A549 treated with CpdA at 1 μM for 4 hours (cell line): ENCODE data around the gene ACE. TPM values are rescaled to one million over a fixed set of nuclear protein-coding genes. Genes with fewer than 3 reads are reported as not detected.

Source experiments
- total RNA-seq: library from RNA; stranded (reverse); fragments of 200-300 nt; extraction: Qiagen RNA extraction; gene quantifications from 5 replicates; pipeline ENCODE4 v1.2.3, GENCODE V29; 2022; ENCODE audit warnings: low read depth

Gene ACE
- 0.36 to 0.72 TPM (median 0.55 TPM) in 5 replicates for total RNA-seq

DNA sequence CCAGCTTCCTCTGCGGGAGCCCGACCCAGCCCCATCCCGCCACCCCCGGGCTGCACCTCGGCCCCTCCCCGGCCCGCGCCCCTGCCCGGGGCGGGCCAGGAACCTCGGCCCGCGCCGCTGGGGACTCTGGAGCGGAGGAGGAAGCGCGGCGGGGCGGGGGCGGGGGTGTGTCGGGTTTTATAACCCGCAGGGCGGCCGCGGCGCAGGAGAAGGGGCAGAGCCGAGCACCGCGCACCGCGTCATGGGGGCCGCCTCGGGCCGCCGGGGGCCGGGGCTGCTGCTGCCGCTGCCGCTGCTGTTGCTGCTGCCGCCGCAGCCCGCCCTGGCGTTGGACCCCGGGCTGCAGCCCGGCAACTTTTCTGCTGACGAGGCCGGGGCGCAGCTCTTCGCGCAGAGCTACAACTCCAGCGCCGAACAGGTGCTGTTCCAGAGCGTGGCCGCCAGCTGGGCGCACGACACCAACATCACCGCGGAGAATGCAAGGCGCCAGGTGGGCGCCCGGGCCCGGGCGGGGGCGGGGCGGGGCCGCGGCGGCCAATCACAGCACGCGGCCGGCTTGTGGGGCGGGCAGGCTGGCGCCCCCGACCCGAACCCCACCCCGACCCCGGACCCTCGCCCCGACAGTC is at the start of gene ACE:
TSS of gene ACE (plus strand) at position 208 of the 626 bp plus-strand sequence. CDS start at position 242, 34 bp downstream.

DNA sequence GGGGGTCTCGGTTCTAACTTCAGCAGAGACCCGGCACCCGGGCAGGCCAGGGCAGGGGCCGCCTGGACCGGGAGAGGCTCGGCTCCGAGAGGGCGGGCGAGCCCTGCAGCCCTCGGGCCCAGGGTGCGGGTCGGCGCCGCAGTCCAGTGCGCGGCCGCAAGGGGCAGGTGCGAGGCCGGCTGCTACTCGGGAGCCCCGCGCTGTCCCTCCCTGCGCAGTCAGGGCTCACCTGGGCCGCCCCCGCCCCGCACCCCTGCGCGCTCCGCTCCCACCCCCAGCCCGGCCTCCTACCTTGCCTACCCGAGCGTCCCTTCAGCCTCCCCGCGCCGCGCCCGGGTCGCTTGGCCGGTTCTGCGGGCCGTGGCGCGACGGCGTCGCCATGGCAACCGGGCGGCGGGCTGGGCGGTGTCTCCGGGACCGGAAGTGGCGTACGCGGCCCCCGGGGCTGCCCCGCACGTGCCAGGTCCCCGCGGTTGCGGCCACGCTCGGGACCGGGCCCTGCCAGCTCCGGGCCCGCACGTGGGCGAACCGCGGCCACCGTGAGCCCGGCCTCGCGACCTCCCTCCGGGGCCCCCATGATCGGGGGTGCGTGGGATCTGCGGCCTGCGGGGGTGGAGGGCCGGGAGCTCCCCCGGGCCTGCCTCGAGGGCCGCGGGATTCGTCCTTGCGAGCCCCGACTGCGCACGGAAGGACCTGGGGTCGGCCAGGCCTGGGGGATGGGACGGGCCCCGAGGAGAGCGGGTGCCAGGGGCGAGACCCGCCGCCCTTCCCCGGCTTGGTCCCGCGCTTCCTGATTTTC is 30.7 kb upstream of the ACE start, which contains the start of gene CYB561:
TSS of gene CYB561 (minus strand) at position 353 of the 799 bp plus-strand sequence. CDS start 8,759 bp downstream, outside the sequence.

DNA sequence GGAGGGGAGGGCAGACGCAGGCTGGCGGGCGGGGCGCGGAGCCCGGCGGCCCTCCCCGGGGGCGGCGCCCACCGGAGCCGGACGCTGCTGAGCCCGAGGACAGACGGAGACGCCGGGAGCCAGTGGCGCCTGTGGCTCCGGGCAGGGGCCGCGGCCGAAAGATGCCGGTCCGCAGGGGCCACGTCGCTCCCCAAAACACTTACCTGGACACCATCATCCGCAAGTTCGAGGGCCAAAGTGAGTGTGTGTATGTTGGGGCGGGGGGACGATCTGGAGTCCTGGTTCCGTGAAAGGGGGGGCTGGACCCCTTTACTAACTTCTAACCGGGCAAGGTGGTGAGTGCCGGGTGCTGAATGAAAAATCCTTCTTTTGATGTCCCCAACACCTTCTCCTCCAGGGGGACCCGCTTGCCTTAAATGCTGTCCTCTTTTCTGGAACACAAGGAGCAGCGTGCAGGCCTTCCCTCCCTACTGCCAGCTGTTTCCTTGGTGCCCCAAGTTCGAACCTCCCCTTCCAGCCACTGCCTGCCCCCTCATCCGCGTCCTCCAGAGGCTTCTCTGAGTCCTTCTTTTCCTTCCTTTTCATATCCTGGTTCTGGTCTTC is 46.5 kb downstream of the ACE start, which contains the start of gene KCNH6:
TSS of gene KCNH6 (plus strand) at position 106 of the 603 bp plus-strand sequence. CDS start at position 162, 56 bp downstream.

Other genes with a start within 250 kb of the ACE start
- 26.2 to 32.0 TPM (median 30.3 TPM) in 5 replicates for gene CYB561, start 30.8 kb upstream of the ACE start, total RNA-seq
- gene KCNH6, start 46.3 kb downstream of the ACE start, total RNA-seq: not detected in 5 replicates
- 45.4 to 64.5 TPM (median 61.0 TPM) in 5 replicates for gene DCAF7, start 73.4 kb downstream of the ACE start, total RNA-seq
- gene TACO1, start 123.8 kb downstream of the ACE start, total RNA-seq: 49.0 to 56.3 TPM (median 54.1 TPM) in 5 replicates
- gene MAP3K3, start 145.4 kb downstream of the ACE start, total RNA-seq: 13.7 to 18.0 TPM (median 16.9 TPM) in 5 replicates
- 9.4 to 14.6 TPM (median 10.9 TPM) in 5 replicates for gene LIMD2, start 223.1 kb downstream of the ACE start, total RNA-seq